Neural cell (in vitro differentiated cells): ENCODE data around the gene STOML3. TPM values are rescaled to one million over a fixed set of nuclear protein-coding genes. Genes with fewer than 3 reads are reported as not detected.

Experiments
- H2AFZ ChIP-seq: fragments of 200-600, 300-800 bp; sonication (generic), shearing (Covaris generic); 2 replicates; pipeline ENCODE4 v1.6.0; 2014; ENCODE audit warnings: low read depth, mild to moderate bottlenecking, antibody characterized with exemption, low read length, moderate library complexity
- H3F3A ChIP-seq: fragments of 200-600 bp; shearing (Covaris generic); 2 replicates; pipeline ENCODE4 v1.6.1; 2016; ENCODE audit warnings: mild to moderate bottlenecking, moderate library complexity, mixed read lengths, antibody characterized with exemption, low read length; ENCODE audit not compliant: insufficient read depth, poor library complexity, severe bottlenecking
- H3K27ac ChIP-seq: fragments of 200-600, 300-800 bp; sonication (generic), shearing (Covaris generic); 2 replicates; pipeline ENCODE4 v1.5.1; 2014; ENCODE audit warnings: mild to moderate bottlenecking, low read length, moderate library complexity
- H3K27me3 ChIP-seq: fragments of 300-800, 200-600 bp; sonication (generic), shearing (Covaris generic); 2 replicates; pipeline ENCODE4 v1.6.0; 2014; ENCODE audit warnings: mild to moderate bottlenecking, low read depth, low read length, moderate library complexity; ENCODE audit not compliant: insufficient read depth
- H3K36me3 ChIP-seq: fragments of 300-800, 200-600 bp; sonication (generic), shearing (Covaris generic); 2 replicates; pipeline ENCODE4 v1.5.1; 2014; ENCODE audit warnings: mild to moderate bottlenecking, antibody characterized with exemption, low read length, moderate library complexity; ENCODE audit not compliant: insufficient read depth
- H3K4me2 ChIP-seq: fragments of 300-800, 200-600 bp; sonication (generic), shearing (Covaris generic); 2 replicates; pipeline ENCODE4 v1.6.0; 2014; ENCODE audit warnings: mild to moderate bottlenecking, low read length
- H3K4me3 ChIP-seq: fragments of 300-800, 200-600 bp; sonication (generic), shearing (Covaris generic); 2 replicates; pipeline ENCODE4 v1.5.1; 2014; ENCODE audit warnings: mild to moderate bottlenecking, low read length, moderate library complexity
- H3K79me2 ChIP-seq: fragments of 200-600 bp; shearing (Covaris generic); replicated peaks from 2 replicates; pipeline ENCODE4 v1.6.0; 2014; ENCODE audit warnings: mild to moderate bottlenecking, low read length, moderate library complexity; ENCODE audit not compliant: insufficient read depth
- H3K9ac ChIP-seq: fragments of 300-800, 200-600 bp; sonication (generic), shearing (Covaris generic); 2 replicates; pipeline ENCODE4 v1.6.1; 2016; ENCODE audit warnings: mild to moderate bottlenecking, low read length, mixed read lengths
- H3K9me2 ChIP-seq: fragments of 200-600 bp; shearing (Covaris generic); 2 replicates; pipeline ENCODE4 v1.6.1; 2016; ENCODE audit warnings: mild to moderate bottlenecking, low read length, mixed read lengths; ENCODE audit not compliant: insufficient read depth
- H3K9me3 ChIP-seq: fragments of 200-600, 300-800 bp; sonication (generic), shearing (Covaris generic); 2 replicates; pipeline ENCODE4 v1.6.1; 2016; ENCODE audit warnings: mild to moderate bottlenecking, mixed run types, low read length, moderate library complexity, mixed read lengths
- H4K20me1 ChIP-seq: fragments of 200-600 bp; shearing (Covaris generic); 2 replicates; pipeline ENCODE4 v1.6.1; 2016; ENCODE audit warnings: mild to moderate bottlenecking, mixed run types; ENCODE audit not compliant: insufficient read depth
- EP300 ChIP-seq: fragments of 450-650 bp; conservative IDR thresholded peaks from 2 replicates; pipeline ENCODE4 v1.6.1; 2014; ENCODE audit warnings: antibody characterized with exemption, mild to moderate bottlenecking, moderate library complexity; ENCODE audit not compliant: poor library complexity, severe bottlenecking
- EZH2 ChIP-seq: fragments of 200-600, 300-800 bp; shearing (Covaris generic), sonication (generic); IDR thresholded peaks from 2 replicates; pipeline ENCODE4 v1.6.1; 2014; ENCODE audit warnings: antibody characterized with exemption, low read length, borderline replicate concordance, mild to moderate bottlenecking; ENCODE audit not compliant: insufficient read depth, poor library complexity, severe bottlenecking
- MXI1 ChIP-seq: fragments of 450-650 bp; conservative IDR thresholded peaks from 2 replicates; pipeline ENCODE4 v1.6.1; 2014; ENCODE audit warnings: antibody characterized with exemption, mild to moderate bottlenecking; ENCODE audit not compliant: poor library complexity, severe bottlenecking
- POLR2AphosphoS5 ChIP-seq: IDR thresholded peaks from 2 replicates; pipeline ENCODE4 v1.6.1; 2012
- RAD21 ChIP-seq: fragments of 450-650 bp; conservative IDR thresholded peaks from 2 replicates; pipeline ENCODE4 v1.6.1; 2014; ENCODE audit warnings: antibody characterized with exemption, mild to moderate bottlenecking, moderate library complexity
- SMC3 ChIP-seq: fragments of 450-650 bp; conservative IDR thresholded peaks from 2 replicates; pipeline ENCODE4 v1.6.1; 2014; ENCODE audit warnings: antibody characterized with exemption, mild to moderate bottlenecking, moderate library complexity; ENCODE audit not compliant: poor library complexity
- TAF1 ChIP-seq: IDR thresholded peaks from 2 replicates; pipeline ENCODE4 v1.6.1; 2012; ENCODE audit warnings: low read depth
- polyA plus RNA-seq: library from polyadenylated mRNA; depleted of rRNA; stranded (reverse); fragments of >200 nt; gene quantifications from 2 replicates; pipeline ENCODE4 v1.2.3, GENCODE V29; 2014
- TF ChIP-seq, protein P1 (sequence below): fragments of 450-650 bp; IDR thresholded peaks from 2 replicates; pipeline ENCODE4 v1.5.1; 2014; ENCODE audit warnings: antibody characterized with exemption, mild to moderate bottlenecking, moderate library complexity; ENCODE audit not compliant: poor library complexity, severe bottlenecking
- TF ChIP-seq, protein P2 (sequence below): IDR thresholded peaks from 2 replicates; pipeline ENCODE4 v1.6.1; 2012; ENCODE audit warnings: borderline replicate concordance

Gene STOML3
- polyA plus RNA-seq, 1 donor from 2014 or later = not detected

DNA sequence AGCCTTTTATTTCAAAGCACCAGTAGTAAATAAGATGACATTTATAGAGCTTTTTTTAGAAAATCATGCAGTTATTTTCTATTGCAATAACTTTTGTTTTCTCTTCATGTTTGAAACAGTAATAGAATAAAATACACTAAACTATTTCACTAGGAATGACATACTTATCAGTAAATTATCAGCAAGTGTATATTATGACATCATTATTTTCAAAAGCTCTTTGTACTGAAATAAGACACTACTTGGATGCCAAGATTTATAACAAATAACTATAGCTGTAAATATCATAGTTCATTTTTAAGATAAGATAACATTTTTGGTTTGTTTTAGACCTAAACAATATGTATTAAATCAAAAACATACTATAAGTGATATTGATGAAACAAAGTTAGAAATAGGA lies 56.8 kb downstream of the STOML3 start:
- Histone ChIP-seq H3F3A (no peaks in the 10 kb centered on the region), H3K36me3 (no peaks in the 10 kb centered on the region), H3K9ac (no peak overlapping the region), H2AFZ (no peak overlapping the region), H3K27ac (no peak overlapping the region), H3K9me2 (no peaks in the 10 kb centered on the region), H3K79me2 (no peaks in the 10 kb centered on the region), H4K20me1 (no peaks in the 10 kb centered on the region), H3K9me3 (no peaks in the 10 kb centered on the region), H3K27me3 (no peaks in the 10 kb centered on the region), H3K4me3 (no peak overlapping the region), H3K4me2 (no peak overlapping the region)
- TF ChIP-seq TAF1 = no peak
- TF ChIP-seq RAD21 = no peak
- TF ChIP-seq SMC3 = no peak
- TF ChIP-seq, protein P1, sequence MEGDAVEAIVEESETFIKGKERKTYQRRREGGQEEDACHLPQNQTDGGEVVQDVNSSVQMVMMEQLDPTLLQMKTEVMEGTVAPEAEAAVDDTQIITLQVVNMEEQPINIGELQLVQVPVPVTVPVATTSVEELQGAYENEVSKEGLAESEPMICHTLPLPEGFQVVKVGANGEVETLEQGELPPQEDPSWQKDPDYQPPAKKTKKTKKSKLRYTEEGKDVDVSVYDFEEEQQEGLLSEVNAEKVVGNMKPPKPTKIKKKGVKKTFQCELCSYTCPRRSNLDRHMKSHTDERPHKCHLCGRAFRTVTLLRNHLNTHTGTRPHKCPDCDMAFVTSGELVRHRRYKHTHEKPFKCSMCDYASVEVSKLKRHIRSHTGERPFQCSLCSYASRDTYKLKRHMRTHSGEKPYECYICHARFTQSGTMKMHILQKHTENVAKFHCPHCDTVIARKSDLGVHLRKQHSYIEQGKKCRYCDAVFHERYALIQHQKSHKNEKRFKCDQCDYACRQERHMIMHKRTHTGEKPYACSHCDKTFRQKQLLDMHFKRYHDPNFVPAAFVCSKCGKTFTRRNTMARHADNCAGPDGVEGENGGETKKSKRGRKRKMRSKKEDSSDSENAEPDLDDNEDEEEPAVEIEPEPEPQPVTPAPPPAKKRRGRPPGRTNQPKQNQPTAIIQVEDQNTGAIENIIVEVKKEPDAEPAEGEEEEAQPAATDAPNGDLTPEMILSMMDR = no peak
- no peak for TF ChIP-seq POLR2AphosphoS5
- TF ChIP-seq EP300 = no peak
- no peak for TF ChIP-seq MXI1
- TF ChIP-seq, protein P2, sequence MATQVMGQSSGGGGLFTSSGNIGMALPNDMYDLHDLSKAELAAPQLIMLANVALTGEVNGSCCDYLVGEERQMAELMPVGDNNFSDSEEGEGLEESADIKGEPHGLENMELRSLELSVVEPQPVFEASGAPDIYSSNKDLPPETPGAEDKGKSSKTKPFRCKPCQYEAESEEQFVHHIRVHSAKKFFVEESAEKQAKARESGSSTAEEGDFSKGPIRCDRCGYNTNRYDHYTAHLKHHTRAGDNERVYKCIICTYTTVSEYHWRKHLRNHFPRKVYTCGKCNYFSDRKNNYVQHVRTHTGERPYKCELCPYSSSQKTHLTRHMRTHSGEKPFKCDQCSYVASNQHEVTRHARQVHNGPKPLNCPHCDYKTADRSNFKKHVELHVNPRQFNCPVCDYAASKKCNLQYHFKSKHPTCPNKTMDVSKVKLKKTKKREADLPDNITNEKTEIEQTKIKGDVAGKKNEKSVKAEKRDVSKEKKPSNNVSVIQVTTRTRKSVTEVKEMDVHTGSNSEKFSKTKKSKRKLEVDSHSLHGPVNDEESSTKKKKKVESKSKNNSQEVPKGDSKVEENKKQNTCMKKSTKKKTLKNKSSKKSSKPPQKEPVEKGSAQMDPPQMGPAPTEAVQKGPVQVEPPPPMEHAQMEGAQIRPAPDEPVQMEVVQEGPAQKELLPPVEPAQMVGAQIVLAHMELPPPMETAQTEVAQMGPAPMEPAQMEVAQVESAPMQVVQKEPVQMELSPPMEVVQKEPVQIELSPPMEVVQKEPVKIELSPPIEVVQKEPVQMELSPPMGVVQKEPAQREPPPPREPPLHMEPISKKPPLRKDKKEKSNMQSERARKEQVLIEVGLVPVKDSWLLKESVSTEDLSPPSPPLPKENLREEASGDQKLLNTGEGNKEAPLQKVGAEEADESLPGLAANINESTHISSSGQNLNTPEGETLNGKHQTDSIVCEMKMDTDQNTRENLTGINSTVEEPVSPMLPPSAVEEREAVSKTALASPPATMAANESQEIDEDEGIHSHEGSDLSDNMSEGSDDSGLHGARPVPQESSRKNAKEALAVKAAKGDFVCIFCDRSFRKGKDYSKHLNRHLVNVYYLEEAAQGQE = no peak
- TF ChIP-seq EZH2 = no peak

DNA sequence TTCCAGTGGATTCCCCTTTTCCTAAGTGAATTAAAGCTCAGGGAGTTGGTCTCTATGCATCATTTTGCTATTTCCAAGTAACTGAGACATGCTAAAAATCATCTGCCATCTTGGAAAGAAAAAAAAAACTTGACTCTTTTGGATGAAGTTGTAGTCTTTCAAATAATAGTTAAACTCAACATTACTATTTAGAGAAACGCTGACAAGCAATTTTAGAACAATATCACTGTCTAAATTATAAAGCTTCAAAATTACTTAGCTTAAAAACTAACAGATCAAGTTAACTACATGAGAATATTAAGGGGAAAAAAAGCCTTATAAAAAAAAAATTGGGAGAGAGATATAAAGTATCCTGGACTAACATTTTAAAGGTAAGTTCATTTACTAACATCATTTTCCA lies 68.5 kb downstream of the STOML3 start:
- no peak overlapping the region for H3K4me3 ChIP-seq
- H3K36me3 ChIP-seq = no peaks in the 10 kb centered on the region
- H3K9me2 ChIP-seq = no peaks in the 10 kb centered on the region
- H3K4me2 ChIP-seq = no peak overlapping the region
- H3K9me3 ChIP-seq = no peaks in the 10 kb centered on the region
- no peaks in the 10 kb centered on the region for H4K20me1 ChIP-seq
- TF ChIP-seq, protein P1 = no peak
- TF ChIP-seq, protein P2 = no peak
- TF ChIP-seq RAD21 (no peak), EP300 (no peak), SMC3 (no peak), POLR2AphosphoS5 (no peak), MXI1 (no peak), EZH2 (no peak), TAF1 (no peak)
- H3K27ac ChIP-seq = no peak overlapping the region
- no peak overlapping the region for H3K9ac ChIP-seq
- no peaks in the 10 kb centered on the region for H3F3A ChIP-seq
- no peak overlapping the region for H2AFZ ChIP-seq
- H3K27me3 ChIP-seq = no peaks in the 10 kb centered on the region
- no peaks in the 10 kb centered on the region for H3K79me2 ChIP-seq
